Activated naive CD4-positive, alpha-beta T cell treated with anti-CD3 and anti-CD28 coated beads, Interleukin-2, amount 10 ng/mL, durations not matched to agents 7 days and 5 days (primary cell): Measurements from ENCODE around the gene BRIP1.
"Not testable (repeated sequence)": the region's sequence is repeated elsewhere in the genome, so short reads cannot be mapped to it uniquely, and the experiment has no call there.

Experiments
- CTCF ChIA-PET: fragments of 350-600 bp; sonication (Branson Sonifier 250); formaldehyde crosslinking; loops from one replicate; lab custom pipeline; 2021; ENCODE audit warnings: antibody characterized with exemption; lab: Charles Lee
- DNase-seq: peaks from one replicate; pipeline ENCODE4 v3.0.0-alpha.2; 2020
- H3K27ac Mint-ChIP-seq: one replicate; pipeline ENCODE4 v1.8.0; 2021; ENCODE audit warnings: mild to moderate bottlenecking, moderate library complexity, mixed read lengths
- H3K27me3 Mint-ChIP-seq: one replicate; pipeline ENCODE4 v1.8.0; 2021; ENCODE audit warnings: mild to moderate bottlenecking, mixed read lengths
- H3K36me3 Mint-ChIP-seq: one replicate; pipeline ENCODE4 v1.8.0; 2021; ENCODE audit warnings: mixed read lengths
- H3K4me1 Mint-ChIP-seq: one replicate; pipeline ENCODE4 v1.8.0; 2021; ENCODE audit warnings: mixed read lengths
- H3K4me3 Mint-ChIP-seq: one replicate; pipeline ENCODE4 v1.8.0; 2021; ENCODE audit warnings: mild to moderate bottlenecking, moderate library complexity, mixed read lengths
- H3K9me3 Mint-ChIP-seq: one replicate; pipeline ENCODE4 v1.8.0; 2021; ENCODE audit warnings: mixed read lengths

BRIP1 gene

DNA sequence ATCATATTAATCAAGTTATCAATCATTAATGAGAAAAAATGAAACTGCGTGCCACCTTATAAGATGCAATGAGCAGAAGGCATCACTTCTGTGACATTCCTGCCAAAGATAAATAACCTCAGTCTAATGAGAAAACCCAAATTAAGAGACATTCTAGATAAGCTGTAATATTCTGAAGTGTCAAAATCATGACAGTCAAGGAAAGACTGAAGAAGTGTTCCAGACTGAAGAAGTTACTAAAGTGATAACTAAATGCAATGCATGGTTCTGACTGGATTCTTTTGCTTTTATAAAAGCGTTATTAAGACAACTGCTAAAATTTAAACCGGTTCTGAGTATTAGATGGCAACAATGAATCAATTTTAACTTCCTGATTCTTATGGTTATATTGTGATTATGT, 30.9 kb downstream of the BRIP1 start:
- Mint-ChIP-seq H3K36me3 (peaks cover 17% of the 10 kb centered on the region), H3K27ac (no peak overlapping the region), H3K27me3 (no peaks in the 10 kb centered on the region), H3K4me1 (no peaks in the 10 kb centered on the region), H3K9me3 (no peaks in the 10 kb centered on the region), H3K4me3 (no peak overlapping the region)
- CTCF ChIA-PET, result no interaction called here
- DNase-seq, result no peak

DNA sequence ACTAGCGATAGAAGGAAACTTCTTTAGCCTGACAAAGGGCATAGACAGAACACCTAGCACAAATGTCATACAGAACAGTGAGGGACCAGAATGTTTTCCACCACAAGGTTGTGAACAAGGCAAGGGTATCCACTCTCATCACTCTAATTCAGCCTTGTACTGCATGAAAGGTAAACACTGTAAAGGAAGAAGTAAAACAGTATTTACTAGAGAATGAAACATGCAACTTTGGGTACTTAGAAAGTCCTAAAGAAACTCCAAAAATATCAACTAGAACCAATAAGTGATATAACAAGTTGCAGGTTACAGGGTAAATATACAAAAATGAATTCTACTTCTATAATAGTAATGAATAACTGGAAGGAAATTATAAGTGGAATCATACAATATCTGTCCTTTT, 32.2 kb downstream of the BRIP1 start:
- DNase-seq, result no peak
- no peak overlapping the region for H3K4me3 Mint-ChIP-seq
- H3K9me3 Mint-ChIP-seq, result no peaks in the 10 kb centered on the region
- no peaks in the 10 kb centered on the region for H3K27me3 Mint-ChIP-seq
- no peak overlapping the region for H3K27ac Mint-ChIP-seq
- H3K36me3 Mint-ChIP-seq, result peaks cover 25% of the 10 kb centered on the region
- CTCF ChIA-PET, result no interaction called here
- H3K4me1 Mint-ChIP-seq, result no peaks in the 10 kb centered on the region

DNA sequence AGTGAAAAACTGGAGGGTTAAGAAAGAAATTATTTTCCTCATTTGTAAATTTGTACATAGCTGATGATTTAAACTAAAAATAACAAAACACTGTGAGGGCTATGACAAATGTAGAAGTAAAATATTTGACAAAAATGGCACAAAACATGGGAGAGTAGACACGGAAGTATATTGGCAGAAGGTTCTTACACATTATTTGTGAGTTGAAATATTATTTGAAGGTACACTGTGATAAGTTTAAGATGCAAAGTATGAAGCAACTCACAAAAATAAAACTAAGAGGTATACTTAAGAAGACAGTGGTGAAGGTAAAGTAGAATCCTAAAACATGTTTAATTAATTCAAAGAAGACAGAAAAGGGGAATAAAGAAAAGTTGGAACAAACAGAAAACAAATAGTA, 34.6 kb downstream of the BRIP1 start:
- Mint-ChIP-seq H3K27ac (no peak overlapping the region), H3K4me3 (no peak overlapping the region), H3K4me1 (no peaks in the 10 kb centered on the region), H3K9me3 (no peaks in the 10 kb centered on the region), H3K36me3 (peaks cover 33% of the 10 kb centered on the region), H3K27me3 (no peaks in the 10 kb centered on the region)
- DNase-seq, result no peak
- CTCF ChIA-PET, result interaction anchor here (1.3 kb wide), 1 partner anchor 8 kb away, joined by 4 read pairs; no protein-coding TSS in a partner anchor

DNA sequence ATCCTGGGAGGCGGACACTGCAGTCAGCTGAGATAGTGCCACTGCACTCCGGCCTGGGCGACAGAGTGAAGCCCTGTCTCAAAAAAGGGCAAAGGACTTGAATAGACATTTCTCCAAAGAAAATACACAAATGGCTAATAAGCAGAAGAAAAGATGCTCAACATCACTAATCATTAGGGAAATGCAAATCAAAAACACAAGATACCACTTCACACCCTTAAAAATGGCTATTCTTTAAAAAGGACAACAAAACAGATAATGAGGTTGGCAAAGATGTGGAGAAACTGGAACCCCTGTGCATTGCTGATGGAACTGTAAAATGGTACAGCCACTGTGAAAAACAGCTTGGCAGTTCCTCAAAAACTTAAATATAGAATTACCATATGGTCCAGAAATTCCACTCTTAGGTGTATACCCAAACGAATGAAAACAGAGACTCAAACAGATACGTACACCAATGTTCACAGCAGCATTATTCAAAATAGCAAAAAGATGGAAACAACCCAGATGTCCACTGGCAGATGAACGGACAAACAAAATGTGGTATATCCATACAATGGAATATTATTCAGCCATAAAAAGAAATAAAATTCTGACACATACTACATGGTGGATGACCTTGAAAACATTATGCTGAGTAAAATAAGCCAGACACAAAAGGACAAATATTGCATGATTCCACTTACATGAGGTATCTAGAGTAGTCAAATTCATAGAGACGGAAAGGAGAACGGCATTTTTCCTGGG, 35.5 kb downstream of the BRIP1 start:
- Mint-ChIP-seq H3K27me3 (no peaks in the 10 kb centered on the region), H3K27ac (no peak overlapping the region), H3K4me1 (no peaks in the 10 kb centered on the region), H3K4me3 (no peak overlapping the region), H3K9me3 (no peaks in the 10 kb centered on the region), H3K36me3 (peaks cover 33% of the 10 kb centered on the region)
- CTCF ChIA-PET, result interaction anchor here (1.3 kb wide), 1 partner anchor 9 kb away, joined by 4 read pairs; no protein-coding TSS in a partner anchor
- no peak for DNase-seq

DNA sequence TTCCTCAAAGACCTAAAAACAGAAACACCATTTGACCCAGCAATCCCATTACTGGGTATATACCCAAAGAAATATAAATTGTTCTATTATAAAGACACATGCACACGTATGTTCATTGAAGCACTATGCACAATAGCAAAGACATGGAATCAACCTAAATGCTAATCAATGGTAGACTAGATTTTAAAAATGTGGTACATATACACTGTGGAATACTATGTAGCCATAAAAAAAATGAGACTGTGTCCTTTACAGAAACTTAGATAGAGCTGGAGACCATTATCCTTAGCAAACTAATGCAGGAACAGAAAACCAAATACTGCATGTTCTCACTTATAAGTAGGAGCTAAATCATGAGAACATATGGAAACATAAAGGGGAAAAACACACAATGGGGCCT, 36.5 kb downstream of the BRIP1 start:
- H3K4me3 Mint-ChIP-seq, H3K9me3 Mint-ChIP-seq, H3K27ac Mint-ChIP-seq, H3K4me1 Mint-ChIP-seq, DNase-seq, H3K27me3 Mint-ChIP-seq, CTCF ChIA-PET: not testable (repeated sequence)
- peaks cover 38% of the 10 kb centered on the region for H3K36me3 Mint-ChIP-seq

DNA sequence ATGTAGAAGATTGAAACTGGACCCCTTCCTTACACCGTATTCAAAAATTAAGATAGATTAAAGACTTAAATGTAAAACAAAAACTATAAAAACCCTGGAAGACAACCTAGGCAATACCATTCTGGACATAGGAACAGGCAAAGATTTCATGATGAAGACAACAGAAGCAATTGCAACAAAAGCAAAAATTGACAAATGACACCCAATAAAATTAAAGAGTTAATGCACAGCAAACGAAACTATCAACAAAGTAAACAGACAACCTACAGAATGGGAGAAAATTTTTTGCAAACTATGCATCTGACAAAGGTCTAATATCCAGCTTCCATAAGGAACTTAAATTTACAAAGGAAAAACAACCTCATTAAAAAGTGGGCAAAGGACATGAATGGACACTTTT, 37.1 kb downstream of the BRIP1 start:
- H3K27me3 Mint-ChIP-seq, DNase-seq, H3K27ac Mint-ChIP-seq, H3K4me1 Mint-ChIP-seq, H3K9me3 Mint-ChIP-seq, H3K4me3 Mint-ChIP-seq, CTCF ChIA-PET: not testable (repeated sequence)
- H3K36me3 Mint-ChIP-seq, result peaks cover 40% of the 10 kb centered on the region

DNA sequence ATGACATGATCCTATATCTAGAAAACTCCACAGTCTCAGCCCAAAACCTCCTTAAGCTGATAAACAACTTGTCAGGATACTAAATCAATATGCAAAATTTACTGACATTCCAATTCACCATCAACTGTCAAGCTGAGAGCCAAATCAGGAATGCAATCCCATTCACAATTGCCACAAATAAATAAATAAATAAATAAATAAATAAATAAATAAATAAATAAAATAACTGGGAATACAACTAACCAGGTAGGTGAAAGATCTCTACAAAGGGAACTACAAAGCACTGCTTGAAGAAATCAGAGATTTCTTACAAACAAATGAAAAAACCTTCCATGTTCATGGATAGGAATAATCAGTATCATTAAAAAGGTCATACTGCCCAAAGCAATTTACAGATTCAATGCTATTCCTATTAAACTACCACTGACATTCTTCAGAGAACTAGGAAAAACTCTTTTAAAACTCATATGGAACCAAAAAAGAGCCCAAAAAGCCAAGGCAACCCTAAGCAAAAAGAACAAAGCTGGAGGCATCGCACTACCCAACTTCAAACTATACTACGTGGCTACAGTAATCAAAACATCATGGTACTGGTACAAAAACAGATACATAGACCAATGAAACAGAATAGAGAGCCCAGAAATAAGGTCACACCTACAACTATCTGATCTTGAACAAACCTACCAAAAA, 37.7 kb downstream of the BRIP1 start:
- no peak overlapping the region for H3K27ac Mint-ChIP-seq
- no peaks in the 10 kb centered on the region for H3K27me3 Mint-ChIP-seq
- no peaks in the 10 kb centered on the region for H3K4me1 Mint-ChIP-seq
- no peak overlapping the region for H3K4me3 Mint-ChIP-seq
- no peak for DNase-seq
- CTCF ChIA-PET, result interaction anchor here (2.2 kb wide), 1 partner anchor 12 kb away, joined by 9 read pairs; no protein-coding TSS in a partner anchor
- no peaks in the 10 kb centered on the region for H3K9me3 Mint-ChIP-seq
- H3K36me3 Mint-ChIP-seq, result peaks cover 44% of the 10 kb centered on the region

DNA sequence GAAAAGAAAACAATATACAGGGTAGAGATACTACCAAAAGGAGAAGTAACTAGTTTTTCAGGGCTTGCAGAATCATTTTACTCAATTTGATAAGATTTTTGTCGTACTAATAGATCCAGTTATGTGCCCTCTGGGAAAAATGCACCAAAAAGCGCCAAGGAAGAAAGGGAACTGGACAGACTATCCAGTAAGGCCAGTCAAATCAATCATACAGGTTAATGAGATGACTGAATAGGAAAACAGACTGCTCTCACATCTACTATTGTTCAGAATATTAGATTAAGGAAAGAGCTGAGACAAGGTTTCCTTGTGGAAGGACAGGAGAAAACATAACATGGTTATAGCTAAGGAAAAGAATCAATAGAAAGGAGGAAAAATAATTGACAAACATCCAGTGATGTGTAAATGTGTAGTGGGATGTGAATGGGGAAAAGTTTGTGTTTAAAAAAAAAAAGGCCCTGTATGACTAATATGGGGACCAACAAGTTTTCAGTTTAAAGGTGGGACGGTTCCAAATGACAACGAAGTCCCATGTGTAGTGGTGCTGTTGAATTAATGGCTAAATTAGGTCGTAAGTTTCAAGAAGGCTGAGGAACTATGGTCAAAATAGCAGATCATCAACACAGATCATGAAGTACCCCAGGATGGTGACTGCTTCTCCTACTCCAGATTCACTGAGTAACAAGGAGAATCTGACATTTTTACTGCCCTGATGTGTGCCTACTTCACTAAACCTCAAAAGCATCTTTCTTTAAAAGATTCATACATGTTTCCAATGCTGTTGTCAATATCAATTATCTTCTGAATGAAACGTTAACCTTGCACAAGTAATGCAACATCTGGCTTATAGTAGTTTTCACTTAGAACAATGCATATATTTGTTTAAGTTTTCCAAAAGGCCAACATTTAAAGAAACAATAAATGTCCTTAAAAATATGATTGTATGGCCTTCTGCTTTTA, 40.7 kb downstream of the BRIP1 start:
- CTCF ChIA-PET, result no interaction called here
- H3K27ac Mint-ChIP-seq, result no peak overlapping the region
- no peaks in the 10 kb centered on the region for H3K4me1 Mint-ChIP-seq
- H3K36me3 Mint-ChIP-seq, result peaks cover 39% of the 10 kb centered on the region
- DNase-seq, result no peak
- H3K9me3 Mint-ChIP-seq, result no peaks in the 10 kb centered on the region
- H3K4me3 Mint-ChIP-seq, result no peak overlapping the region
- H3K27me3 Mint-ChIP-seq, result no peaks in the 10 kb centered on the region

DNA sequence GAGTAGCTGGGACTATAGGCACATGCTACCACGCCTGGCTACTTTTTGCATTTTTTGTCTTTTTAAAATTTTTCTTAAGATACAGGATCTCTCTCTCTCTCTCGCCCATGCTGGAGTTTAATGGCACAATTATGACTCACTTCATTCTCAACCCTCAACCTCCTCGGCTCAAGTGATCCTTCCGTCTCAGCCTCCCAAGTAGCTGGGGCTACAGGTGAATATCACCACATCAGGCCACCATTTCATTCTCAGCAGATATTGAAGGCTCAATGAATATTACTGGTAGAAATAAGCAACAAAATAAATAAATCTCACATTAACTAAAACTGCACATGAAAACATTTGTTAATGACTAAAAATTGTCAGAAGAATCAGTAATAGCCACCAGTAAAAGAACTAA, 41.7 kb downstream of the BRIP1 start:
- no peak overlapping the region for H3K4me3 Mint-ChIP-seq
- no peaks in the 10 kb centered on the region for H3K27me3 Mint-ChIP-seq
- no peak for DNase-seq
- no peaks in the 10 kb centered on the region for H3K9me3 Mint-ChIP-seq
- H3K36me3 Mint-ChIP-seq, result peaks cover 32% of the 10 kb centered on the region
- H3K4me1 Mint-ChIP-seq, result no peaks in the 10 kb centered on the region
- CTCF ChIA-PET, result no interaction called here
- no peak overlapping the region for H3K27ac Mint-ChIP-seq

DNA sequence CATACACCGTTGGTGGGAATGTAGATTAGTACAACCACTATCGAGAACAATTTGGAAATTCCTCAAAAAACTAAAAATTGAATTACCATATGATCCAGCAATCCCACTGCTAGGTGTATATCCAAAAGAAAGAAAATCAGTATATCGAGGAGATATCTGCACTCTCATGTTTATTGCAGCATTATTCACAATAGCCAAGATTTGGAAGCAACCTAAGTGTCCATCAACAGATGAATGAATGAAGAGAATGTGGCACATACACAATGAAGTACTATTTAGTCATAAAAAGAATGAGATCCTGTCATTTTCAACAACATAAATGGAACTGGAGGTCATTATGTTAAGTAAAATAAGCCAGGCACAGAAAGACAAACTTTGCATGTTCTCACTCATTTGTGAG, 44.1 kb downstream of the BRIP1 start:
- DNase-seq, H3K4me1 Mint-ChIP-seq, CTCF ChIA-PET, H3K4me3 Mint-ChIP-seq, H3K27me3 Mint-ChIP-seq, H3K9me3 Mint-ChIP-seq, H3K27ac Mint-ChIP-seq: not testable (repeated sequence)
- H3K36me3 Mint-ChIP-seq, result peaks cover 26% of the 10 kb centered on the region

DNA sequence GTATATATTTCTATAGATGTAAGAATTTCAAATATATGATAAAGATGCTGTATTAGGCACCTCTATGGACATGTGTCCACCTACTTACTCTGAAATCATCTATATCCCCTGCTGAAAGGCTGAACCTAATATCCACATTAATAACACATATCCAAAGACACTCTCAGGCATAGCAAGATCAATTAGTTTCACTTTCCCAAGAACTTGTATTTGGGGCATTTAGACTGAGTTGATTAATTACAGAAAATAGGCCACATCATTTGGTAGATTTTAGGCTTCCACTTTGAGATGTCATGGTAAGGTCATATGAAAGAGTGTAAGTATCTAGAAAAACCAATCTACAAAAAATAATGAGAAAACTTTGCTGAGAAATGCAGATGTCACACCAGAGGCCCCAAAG, 45.1 kb downstream of the BRIP1 start:
- Mint-ChIP-seq H3K27ac (no peak overlapping the region), H3K36me3 (peaks cover 30% of the 10 kb centered on the region), H3K27me3 (no peaks in the 10 kb centered on the region), H3K4me3 (no peak overlapping the region), H3K4me1 (no peaks in the 10 kb centered on the region), H3K9me3 (no peaks in the 10 kb centered on the region)
- CTCF ChIA-PET, result no interaction called here
- DNase-seq, result no peak

DNA sequence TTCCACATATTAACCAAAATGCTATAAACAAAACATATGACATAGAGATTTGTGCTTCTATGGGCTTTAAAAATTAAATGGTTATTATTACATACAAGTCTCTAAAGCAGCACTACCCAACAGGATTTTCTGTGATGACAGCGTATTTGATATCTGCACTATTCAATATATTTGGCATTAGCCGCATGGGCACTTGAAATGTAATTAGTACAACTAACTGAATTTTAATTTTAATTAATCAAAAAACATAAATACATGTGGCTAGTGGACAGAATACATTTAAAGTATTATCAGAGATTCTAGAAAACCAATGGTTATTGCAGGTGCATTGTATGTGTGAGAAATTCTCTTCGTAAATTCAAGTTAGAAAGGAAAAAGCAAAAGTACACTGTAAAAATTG, 45.9 kb downstream of the BRIP1 start:
- no peaks in the 10 kb centered on the region for H3K27me3 Mint-ChIP-seq
- no peak for DNase-seq
- H3K36me3 Mint-ChIP-seq, result peaks cover 30% of the 10 kb centered on the region
- H3K4me3 Mint-ChIP-seq, result no peak overlapping the region
- no peaks in the 10 kb centered on the region for H3K9me3 Mint-ChIP-seq
- H3K27ac Mint-ChIP-seq, result no peak overlapping the region
- H3K4me1 Mint-ChIP-seq, result no peaks in the 10 kb centered on the region
- CTCF ChIA-PET, result no interaction called here

DNA sequence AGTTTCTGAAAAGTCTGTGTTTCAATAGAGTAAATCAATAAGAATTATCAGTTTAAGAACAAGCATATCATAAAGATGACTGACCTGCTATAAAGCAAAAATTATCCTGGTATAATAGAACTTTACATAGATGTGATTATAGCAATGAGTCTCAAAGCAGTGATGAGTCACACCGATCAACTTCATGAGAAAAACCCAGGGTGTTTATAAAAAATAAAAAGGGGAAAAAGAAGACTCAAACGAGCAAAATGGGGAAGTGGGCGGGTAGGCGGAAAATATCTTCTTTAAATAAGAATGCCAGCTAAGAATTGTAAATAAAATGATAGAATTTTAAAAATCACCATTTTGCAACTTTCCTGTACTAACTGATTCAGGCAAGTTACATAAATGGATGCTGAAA, 46.8 kb downstream of the BRIP1 start:
- Mint-ChIP-seq H3K4me3 (no peak overlapping the region), H3K27ac (no peak overlapping the region), H3K4me1 (no peaks in the 10 kb centered on the region), H3K9me3 (no peaks in the 10 kb centered on the region), H3K36me3 (peaks cover 25% of the 10 kb centered on the region), H3K27me3 (no peaks in the 10 kb centered on the region)
- DNase-seq, result no peak
- CTCF ChIA-PET, result no interaction called here

DNA sequence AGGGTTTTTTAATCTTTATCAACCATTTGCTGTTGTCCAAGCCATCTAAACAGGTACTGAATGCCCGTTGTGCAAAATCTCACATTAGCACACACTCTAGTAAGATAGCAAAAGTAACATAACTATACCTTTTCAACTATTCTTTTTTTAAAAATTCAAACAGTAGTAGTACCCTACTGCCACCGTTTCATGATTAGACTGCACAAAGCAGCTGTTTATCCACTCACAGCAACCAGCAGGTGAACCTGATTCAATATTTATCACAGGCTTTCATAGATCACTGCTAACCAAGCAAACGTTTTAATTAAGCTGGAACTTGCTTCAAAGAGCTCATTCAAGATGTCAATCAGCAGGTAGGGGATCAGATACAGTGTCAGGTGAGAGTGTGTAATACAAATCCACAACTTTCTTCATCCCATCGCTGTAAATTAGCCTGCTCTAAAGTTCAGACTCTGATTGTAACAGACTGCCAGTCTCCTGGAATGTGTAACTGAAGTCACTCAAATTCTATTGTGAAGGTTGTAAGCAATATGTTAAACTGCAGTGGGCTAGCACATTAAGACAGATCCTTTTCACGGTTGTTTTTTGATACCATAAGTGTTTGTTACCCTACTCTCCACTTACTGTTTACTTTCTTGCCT, 47.3 kb downstream of the BRIP1 start:
- no peaks in the 10 kb centered on the region for H3K27me3 Mint-ChIP-seq
- no peak overlapping the region for H3K4me3 Mint-ChIP-seq
- H3K27ac Mint-ChIP-seq, result no peak overlapping the region
- no peaks in the 10 kb centered on the region for H3K9me3 Mint-ChIP-seq
- H3K36me3 Mint-ChIP-seq, result peaks cover 25% of the 10 kb centered on the region
- no peaks in the 10 kb centered on the region for H3K4me1 Mint-ChIP-seq
- DNase-seq, result no peak
- CTCF ChIA-PET, result no interaction called here
